SK-N-MC (cell line): ENCODE measurements around the gene U2AF1.
"Not testable (repeated sequence)": the region's sequence is repeated elsewhere in the genome, so short reads cannot be mapped to it uniquely, and the experiment has no call there.

Experiments used
- FOXP2 ChIP-seq: optimal IDR thresholded peaks from 2 replicates; pipeline ENCODE3; 2011; ENCODE audit warnings: mild to moderate bottlenecking, moderate library complexity; ENCODE audit not compliant: insufficient read depth; ENCODE audit errors: extremely low read length, control extremely low read depth
- POLR2AphosphoS5 ChIP-seq: IDR thresholded peaks from 2 replicates; pipeline ENCODE4 v1.6.1; 2012; ENCODE audit warnings: mild to moderate bottlenecking, low read depth, low read length, borderline replicate concordance

DNA sequence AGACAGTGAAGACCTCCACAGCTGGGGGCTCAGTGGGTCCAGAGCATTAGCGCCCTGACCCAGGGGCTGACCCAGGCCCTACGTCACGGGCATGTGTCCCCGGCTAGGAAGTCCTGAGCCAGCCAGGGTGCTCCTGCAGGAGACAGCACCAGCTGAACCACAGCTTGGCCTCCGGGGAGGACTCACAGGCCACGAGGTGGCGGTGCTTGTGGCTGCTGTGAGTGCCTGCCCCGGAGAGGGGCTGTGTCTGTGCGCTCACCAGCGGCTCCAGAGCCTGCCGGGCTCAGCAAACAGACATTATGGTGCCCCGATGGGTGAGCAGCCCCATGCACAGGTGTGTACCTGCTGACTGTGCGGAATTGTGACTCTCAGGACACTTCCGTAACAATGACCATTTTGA, 62.8 kb downstream of the U2AF1 start:
- not testable (repeated sequence) for TF ChIP-seq POLR2AphosphoS5, FOXP2
